Peyer's patch (tissue), 4 donors: ENCODE measurements around the gene STAP2.

Experiments
- POLR2A ChIP-seq, 2 donors: fragments of 450-650 bp; IDR thresholded peaks; one replicate each; pipeline ENCODE4 v1.5.1; 2017; ENCODE audit warnings: antibody characterized with exemption in 2 of 2, mild to moderate bottlenecking in 2 of 2, moderate library complexity in 2 of 2
- TF ChIP-seq, protein P1 (sequence below), 6 experiments: fragments of 450-650 bp in 4 of 6; fragments of 200-600 bp in 2 of 6; sonication (generic) in 1 of 6; IDR thresholded peaks; one replicate each; pipeline ENCODE4 v1.5.1; 2017 to 2019; ENCODE audit warnings: antibody characterized with exemption in 6 of 6, mild to moderate bottlenecking in 3 of 6, moderate library complexity in 1 of 6

DNA sequence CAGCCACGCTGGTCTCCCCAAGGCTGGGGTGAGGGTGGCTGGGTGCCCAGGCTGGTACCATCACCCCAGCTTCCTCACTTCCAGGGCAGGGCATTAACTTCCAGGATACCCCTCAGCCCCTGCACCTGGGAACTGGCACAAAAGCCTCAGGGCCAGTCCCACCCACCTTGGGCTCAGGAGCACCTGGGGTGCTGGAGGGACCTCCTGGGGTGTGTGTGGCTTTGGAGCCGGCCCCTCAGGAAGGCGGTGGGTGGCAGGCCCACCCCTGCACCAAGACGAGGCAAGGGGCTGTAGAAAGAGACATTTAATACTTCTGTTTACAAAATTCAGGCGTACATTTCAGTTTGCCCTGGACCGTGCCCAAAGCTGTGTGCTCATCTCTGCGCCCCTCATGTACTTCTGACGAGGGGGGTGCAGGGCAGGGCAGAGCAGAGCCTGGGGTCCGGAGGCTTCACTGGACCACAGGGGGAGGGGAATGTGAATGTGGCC lies 21.5 kb upstream of the STAP2 start:
- TF ChIP-seq POLR2A (IDR thresholded peaks at IDR 0.05) = no peak
- TF ChIP-seq, protein P1, sequence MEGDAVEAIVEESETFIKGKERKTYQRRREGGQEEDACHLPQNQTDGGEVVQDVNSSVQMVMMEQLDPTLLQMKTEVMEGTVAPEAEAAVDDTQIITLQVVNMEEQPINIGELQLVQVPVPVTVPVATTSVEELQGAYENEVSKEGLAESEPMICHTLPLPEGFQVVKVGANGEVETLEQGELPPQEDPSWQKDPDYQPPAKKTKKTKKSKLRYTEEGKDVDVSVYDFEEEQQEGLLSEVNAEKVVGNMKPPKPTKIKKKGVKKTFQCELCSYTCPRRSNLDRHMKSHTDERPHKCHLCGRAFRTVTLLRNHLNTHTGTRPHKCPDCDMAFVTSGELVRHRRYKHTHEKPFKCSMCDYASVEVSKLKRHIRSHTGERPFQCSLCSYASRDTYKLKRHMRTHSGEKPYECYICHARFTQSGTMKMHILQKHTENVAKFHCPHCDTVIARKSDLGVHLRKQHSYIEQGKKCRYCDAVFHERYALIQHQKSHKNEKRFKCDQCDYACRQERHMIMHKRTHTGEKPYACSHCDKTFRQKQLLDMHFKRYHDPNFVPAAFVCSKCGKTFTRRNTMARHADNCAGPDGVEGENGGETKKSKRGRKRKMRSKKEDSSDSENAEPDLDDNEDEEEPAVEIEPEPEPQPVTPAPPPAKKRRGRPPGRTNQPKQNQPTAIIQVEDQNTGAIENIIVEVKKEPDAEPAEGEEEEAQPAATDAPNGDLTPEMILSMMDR (IDR thresholded peaks at IDR 0.05) = no peak
